IPS-NIHi7 (cell line): ENCODE results near the gene ATF1.
"Not testable (repeated sequence)": the region's sequence is repeated elsewhere in the genome, so short reads cannot be mapped to it uniquely, and the experiment has no call there.

Experiments used
- DNase-seq: peaks from one replicate; pipeline ENCODE4 v3.0.0; 2012; ENCODE audit warnings: mixed read lengths; ENCODE audit errors: extremely low spot score

ATF1 gene

DNA sequence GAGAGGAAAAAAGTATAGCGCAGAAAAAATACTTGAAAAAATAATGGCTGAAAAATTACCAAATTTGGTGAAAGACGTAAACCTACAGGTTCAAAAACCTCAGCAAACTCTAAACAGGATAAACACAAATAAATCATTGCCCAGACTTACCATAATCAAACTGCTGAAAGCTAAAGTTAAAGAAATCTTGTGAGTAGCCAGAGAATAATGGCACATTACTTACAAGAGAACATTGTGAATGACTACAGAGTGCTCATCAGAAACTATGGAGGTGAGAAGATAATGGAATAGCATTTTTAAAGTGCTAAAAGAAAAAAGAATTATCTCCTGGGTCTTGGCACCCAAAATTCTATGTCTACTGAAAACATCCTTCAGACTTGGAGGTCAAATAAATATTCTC is 36.0 kb downstream of the ATF1 start:
- no peak for DNase-seq

GRCh38 chr12:50803230-50803875 is 39.5 kb downstream of the ATF1 start:
- no peak for DNase-seq

DNA sequence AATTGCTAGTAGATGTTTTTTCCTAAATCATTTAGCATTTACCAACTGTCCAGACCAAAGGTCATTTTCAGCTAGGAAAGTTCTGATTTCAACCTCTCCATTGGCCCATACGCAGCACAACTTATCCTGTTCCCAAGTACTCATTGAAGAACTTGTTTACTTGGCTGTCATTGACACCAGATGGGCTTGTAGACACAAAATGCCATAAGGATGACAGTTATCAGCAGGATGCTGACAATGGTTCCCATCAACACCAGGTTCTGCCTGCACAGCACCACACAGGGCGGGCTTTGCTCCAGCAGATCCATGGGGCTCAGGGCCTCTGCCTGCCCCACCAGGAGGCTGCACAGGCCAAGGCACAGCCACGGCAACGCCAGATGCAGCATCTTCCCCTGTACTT is 42.3 kb downstream of the ATF1 start:
- no peak for DNase-seq

- DNase-seq = not testable (repeated sequence)
These were observed 45.2 kb downstream of the ATF1 start for GRCh38 chr12:50809131-50809530.

- not testable (repeated sequence) for DNase-seq
These were observed 51.0 kb downstream of the ATF1 start for GRCh38 chr12:50814921-50815320.

DNA sequence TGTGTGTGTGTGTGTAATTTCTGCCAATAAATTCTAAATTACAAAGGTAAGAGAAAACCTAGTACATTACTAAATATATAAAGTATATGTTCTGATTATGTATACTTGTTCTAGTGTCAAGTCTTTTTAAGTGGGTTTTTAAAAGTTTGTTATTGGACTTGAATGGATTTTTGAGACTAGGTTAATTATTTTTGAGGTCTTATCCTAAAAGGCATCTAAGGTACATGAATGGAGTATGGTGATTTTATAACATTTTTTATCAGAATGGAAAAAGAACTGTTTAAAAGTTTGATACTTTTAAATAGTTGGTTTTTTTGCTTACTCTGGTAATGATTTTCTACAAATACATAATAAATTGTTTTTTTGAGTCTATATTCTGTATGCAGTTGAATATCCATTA is 56.3 kb downstream of the ATF1 start:
- no peak for DNase-seq

DNA sequence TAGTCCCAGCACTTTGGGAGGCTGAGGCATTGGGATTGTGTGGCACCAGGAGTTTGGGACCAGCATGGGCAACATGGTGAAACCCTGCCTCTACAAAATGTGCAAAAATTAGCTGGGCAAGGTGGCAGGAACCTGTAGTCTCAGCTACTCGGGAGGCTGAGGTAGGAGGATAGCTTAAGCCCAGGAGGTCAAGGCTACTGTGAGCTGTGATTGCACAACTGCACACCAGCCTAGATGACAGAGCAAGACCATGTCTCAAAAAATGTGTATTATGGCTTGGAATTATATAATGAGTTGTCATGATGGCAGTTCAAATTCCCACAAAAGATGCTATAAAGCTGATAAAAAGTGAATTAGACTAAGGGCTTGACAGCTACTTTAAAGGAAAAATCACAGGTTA is 58.2 kb downstream of the ATF1 start:
- DNase-seq = no peak

GRCh38 chr12:50823724-50824123 is 59.8 kb downstream of the ATF1 start:
- DNase-seq = not testable (repeated sequence)

DNA sequence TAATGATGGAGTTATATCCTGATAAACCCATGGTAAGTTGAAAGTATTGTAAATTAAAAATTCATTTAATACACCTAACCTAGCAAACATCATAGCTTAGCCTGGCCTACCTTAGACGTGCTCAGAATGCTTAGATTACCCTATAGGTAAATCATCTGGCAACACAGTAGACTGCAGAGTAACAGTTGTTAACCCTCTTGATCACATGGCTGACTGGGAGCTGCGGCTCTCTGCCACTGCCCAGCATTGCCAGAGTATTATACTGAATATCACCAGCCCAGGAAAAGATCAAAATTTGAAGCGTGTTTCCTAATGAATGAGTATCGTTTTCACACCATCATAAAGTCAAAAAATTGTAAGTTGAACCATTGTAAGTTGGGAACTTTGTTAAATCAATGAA is 61.0 kb downstream of the ATF1 start:
- no peak for DNase-seq

- no peak for DNase-seq
These were observed 61.5 kb downstream of the ATF1 start for GRCh38 chr12:50825372-50825838.

GRCh38 chr12:50828121-50828520 is 64.2 kb downstream of the ATF1 start:
- DNase-seq = no peak

DNA sequence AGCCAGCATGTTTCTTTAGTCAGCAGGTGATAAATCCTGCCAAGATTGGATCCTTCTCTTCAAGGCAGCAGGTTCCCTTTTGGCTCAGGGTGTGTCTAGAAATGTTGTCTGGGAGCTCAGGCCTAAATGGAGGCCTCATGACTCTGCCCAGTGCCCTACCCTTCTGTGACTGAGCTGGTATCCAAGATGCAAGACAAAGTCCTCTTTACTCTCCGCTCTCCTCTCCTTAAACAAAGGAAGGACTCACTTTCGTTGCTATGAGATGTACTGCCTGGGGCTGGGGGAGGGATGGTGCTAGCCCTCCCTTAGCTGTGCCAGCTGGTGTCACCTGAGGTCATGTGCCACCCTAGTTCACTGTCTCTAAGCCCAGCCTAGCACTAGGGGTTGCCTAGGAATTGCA is 65.0 kb downstream of the ATF1 start:
- DNase-seq = no peak

DNA sequence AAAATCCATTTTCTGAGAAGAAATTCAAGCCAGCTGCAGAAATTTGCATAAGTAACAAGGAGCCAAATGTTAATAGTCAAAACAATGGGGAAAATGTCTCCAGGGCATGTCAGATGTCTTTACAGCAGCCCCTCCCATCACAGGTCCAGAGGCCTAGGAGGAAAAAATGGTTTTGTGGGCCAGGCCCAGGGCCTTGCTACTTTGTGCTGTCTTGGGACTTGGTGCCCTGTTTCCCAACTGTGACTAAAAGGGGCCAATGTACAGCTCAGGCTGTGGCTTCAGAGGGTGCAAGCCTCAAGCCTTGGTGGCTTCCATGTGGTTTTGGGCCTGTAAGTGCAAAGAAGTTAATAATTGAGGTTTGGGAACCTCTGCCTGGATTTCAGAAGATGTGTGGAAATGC is 69.9 kb downstream of the ATF1 start:
- not testable (repeated sequence) for DNase-seq

- no peak for DNase-seq
These were observed 75.1 kb downstream of the ATF1 start for GRCh38 chr12:50839042-50839441.

- no peak for DNase-seq
These were observed 77.0 kb downstream of the ATF1 start for GRCh38 chr12:50840809-50841487.

DNA sequence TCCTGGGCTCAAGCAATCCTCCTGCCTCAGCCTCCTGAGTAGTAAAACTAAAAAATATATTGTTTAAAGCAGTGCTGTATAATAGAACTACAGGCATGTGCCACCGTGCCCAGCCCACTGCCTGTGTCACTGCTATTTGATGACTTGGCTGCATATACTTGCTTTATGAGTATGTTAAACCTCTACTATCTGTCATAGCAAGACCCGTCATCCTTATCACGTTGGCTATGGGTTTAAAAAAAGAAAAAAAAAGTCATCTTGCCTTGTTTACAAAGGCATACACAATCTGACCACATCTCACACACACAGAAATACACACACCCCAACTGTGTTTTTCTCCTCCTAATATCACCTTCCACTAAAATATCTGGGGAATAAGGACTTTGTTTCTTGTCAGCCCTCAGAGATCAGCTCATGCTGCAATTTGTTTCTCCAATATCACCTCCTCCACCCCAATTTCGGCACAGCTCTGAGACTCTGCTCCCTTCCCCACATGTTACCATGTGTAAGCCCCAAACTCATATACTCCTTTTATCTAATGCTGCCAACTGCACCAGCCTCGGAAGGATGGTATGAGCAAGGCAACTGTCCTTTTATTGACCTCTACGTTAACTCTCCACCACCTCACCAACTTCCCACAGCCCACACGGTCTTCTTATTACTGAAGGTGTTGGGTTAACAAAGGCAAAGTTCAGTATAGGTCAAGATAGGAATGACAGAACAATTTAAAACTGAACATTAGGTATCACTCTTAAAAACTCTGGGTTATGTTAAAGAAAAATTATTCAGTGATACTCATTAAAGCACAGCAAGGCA is 78.0 kb downstream of the ATF1 start:
- no peak for DNase-seq

- peak; percentile 57 for DNase-seq
These were observed 79.0 kb downstream of the ATF1 start, which contains the start of gene TMPRSS12 for GRCh38 chr12:50842637-50843493. TMPRSS12 (plus strand) TSS chr12:50842926; CDS start chr12:50842965, 39 bp downstream.

DNA sequence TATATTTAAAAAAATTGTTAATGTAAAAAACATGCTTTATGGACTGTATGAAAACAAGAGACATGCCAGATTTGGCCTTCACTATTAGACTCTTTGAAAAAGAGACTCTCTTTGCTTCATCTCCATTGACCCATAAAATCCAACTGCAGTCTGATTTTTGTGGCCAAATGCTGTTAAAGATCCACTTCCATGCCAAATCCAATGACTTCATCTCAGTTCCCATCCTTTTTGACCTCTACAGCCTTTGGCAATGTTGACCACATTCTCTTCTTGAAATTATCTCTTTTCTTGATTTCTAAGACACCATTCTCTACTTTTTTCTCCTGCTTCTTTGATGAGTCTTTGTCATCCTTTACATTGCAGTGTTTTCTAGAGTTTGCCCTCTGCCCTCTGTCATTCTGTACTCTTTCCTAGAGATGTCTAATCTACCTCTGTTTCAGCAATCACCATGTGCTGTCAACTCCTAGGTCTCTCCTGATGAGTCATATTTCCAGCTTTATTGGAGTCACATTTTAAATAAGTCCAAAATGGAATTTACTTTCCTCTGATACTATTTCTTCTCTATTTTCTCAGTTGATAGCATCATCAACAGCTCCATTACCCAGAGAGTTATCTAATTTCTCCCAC is 81.2 kb downstream of the ATF1 start:
- DNase-seq = no peak

GRCh38 chr12:50848963-50849362 is 85.1 kb downstream of the ATF1 start:
- no peak for DNase-seq

DNA sequence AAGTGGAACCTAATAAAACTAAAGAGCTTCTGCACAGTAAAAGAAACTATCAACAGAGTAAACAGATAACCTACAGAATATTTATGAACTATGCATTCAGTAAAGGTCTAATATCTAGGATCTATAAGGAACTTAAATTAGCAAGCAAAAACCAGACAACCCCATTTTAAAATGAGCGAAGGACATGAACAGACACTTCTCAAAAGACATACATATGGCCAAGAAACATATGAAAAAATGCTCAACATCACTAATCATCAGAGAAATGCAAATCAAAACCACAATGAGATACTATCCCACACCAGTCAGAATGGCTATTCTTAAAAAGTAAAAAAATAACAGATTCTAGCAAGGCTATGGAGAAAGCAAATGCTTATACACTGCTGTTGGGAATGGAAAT is 91.3 kb downstream of the ATF1 start:
- DNase-seq = not testable (repeated sequence)

- not testable (repeated sequence) for DNase-seq
These were observed 91.8 kb downstream of the ATF1 start for GRCh38 chr12:50855679-50856078.
